DND-41 (cell line): ENCODE results near the gene POM121L12.

ENCODE experiments used
- CTCF ChIP-seq: IDR thresholded peaks from 2 replicates; pipeline ENCODE4 v1.5.1; 2012; ENCODE audit warnings: borderline replicate concordance, low read length, moderate library complexity, mild to moderate bottlenecking; ENCODE audit not compliant: poor library complexity, severe bottlenecking; ENCODE audit errors: extremely low read depth
- EZH2 ChIP-seq: IDR thresholded peaks from 3 replicates; pipeline ENCODE4 v1.6.1; 2012; ENCODE audit warnings: borderline replicate concordance, low read depth, mild to moderate bottlenecking, moderate library complexity, low read length, inconsistent platforms; ENCODE audit not compliant: severe bottlenecking

- TF ChIP-seq CTCF (no peak), EZH2 (no peak)
Observed at GRCh38 chr7:53070883-53071282, 35.5 kb downstream of the POM121L12 start.
